GM18505 (cell line): ENCODE data around the gene NEAT1.

Experiments used
- ATAC-seq: cut with Tn5 transposase; IDR thresholded peaks from one replicate; pipeline ENCODE4 v1.9.1; 2021; ENCODE audit not compliant: unreplicated experiment
- POLR2A ChIP-seq: IDR thresholded peaks from 4 replicates; pipeline ENCODE4 v1.6.1; 2011; ENCODE audit warnings: borderline replicate concordance; ENCODE audit not compliant: insufficient read depth, insufficient read length; ENCODE audit errors: extremely low read depth

The NEAT1 gene

GRCh38 chr11:65418681-65419459 lies 3.7 kb upstream of the NEAT1 start:
- ATAC-seq: peak; percentile 35
- peak; percentile 96 for TF ChIP-seq POLR2A

- ATAC-seq: no peak
- no peak for TF ChIP-seq POLR2A
These were observed 3.2 kb upstream of the NEAT1 start for GRCh38 chr11:65419460-65419771.

GRCh38 chr11:65419772-65420481 lies 2.7 kb upstream of the NEAT1 start:
- TF ChIP-seq POLR2A: peak; percentile 60
- no peak for ATAC-seq

- no peak for TF ChIP-seq POLR2A
- no peak for ATAC-seq
These were observed 2.1 kb upstream of the NEAT1 start for GRCh38 chr11:65420506-65420905.

GRCh38 chr11:65420979-65421793 lies 1.4 kb upstream of the NEAT1 start:
- no peak for ATAC-seq
- TF ChIP-seq POLR2A: peak; percentile 88

GRCh38 chr11:65421794-65422632 lies 585 bp upstream of the NEAT1 start:
- ATAC-seq: peak; percentile 22
- peak; percentile 58 for TF ChIP-seq POLR2A

GRCh38 chr11:65423516-65424204 lies 1.1 kb downstream of the NEAT1 start:
- ATAC-seq: no peak
- TF ChIP-seq POLR2A: peak; percentile 63

GRCh38 chr11:65424205-65425104 lies 1.9 kb downstream of the NEAT1 start:
- TF ChIP-seq POLR2A: no peak

GRCh38 chr11:65425105-65425970 lies 2.7 kb downstream of the NEAT1 start:
- no peak for ATAC-seq
- TF ChIP-seq POLR2A: peak; percentile 73

More at GRCh38 chr11:65424205-65425104, 1.9 kb downstream of the NEAT1 start:
- ATAC-seq: no peak

GRCh38 chr11:65425971-65426838 lies 3.6 kb downstream of the NEAT1 start:
- peak; percentile 68 for TF ChIP-seq POLR2A
- no peak for ATAC-seq
